ENCODE measurements around the gene TRDN.

Gene TRDN

GRCh38 chr6:123201869-123202372, 434.8 kb downstream of the TRDN start:
- in situ Hi-C loops (cut with MboI; ENCODE audit: low sequenced_read_pairs) = no loop called here

- in situ Hi-C loops (cut with MboI; ENCODE audit: low sequenced_read_pairs) = no loop called here
Observed at GRCh38 chr6:123193298-123193697, 443.5 kb downstream of the TRDN start.

- in situ Hi-C loops (cut with MboI; ENCODE audit: low sequenced_read_pairs) = no loop called here
Observed at GRCh38 chr6:123189816-123190215, 446.9 kb downstream of the TRDN start.

- in situ Hi-C loops (cut with MboI; ENCODE audit: low sequenced_read_pairs) = no loop called here
Observed at GRCh38 chr6:123182998-123183397, 453.8 kb downstream of the TRDN start.

DNA sequence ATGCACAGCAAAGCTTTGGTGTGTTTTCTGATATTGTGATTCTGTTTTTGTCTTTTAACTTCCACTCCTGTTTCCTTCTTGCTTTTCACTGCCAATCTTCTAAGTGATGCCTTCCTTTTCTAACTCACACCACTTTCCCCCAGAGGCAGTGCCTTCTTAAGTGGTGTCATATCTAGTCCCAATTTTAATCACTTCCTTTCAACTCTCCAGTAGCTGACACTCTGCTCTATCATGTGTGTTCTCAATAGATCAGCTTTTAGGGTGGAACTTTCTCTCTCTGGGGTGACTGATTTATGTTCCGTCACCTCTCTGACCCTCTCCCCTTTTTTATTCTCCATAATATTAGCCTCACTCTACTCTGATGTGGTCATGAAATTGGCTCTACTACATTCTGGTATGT, 460.0 kb downstream of the TRDN start:
- in situ Hi-C loops (cut with MboI; ENCODE audit: low sequenced_read_pairs) = no loop called here

- in situ Hi-C loops (cut with MboI; ENCODE audit: low sequenced_read_pairs) = no loop called here
Observed at GRCh38 chr6:123171341-123172115, 465.2 kb downstream of the TRDN start.

DNA sequence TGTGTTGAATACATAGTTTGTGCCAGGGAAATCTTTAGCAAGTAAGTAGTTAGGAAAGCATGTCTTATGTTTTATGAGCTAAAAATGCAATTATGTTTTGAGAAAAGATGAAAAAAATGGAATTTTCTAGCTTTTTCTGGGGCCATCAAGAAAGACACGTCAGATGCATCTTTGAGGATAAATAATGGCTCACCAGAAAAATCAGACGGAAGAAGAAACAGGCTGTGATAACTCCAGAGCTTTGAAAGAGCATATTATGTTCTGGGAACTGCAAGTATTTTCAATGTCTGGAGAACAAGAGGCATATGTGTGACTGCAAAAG, 467.0 kb downstream of the TRDN start:
- in situ Hi-C loops (cut with MboI; ENCODE audit: low sequenced_read_pairs) = no loop called here

DNA sequence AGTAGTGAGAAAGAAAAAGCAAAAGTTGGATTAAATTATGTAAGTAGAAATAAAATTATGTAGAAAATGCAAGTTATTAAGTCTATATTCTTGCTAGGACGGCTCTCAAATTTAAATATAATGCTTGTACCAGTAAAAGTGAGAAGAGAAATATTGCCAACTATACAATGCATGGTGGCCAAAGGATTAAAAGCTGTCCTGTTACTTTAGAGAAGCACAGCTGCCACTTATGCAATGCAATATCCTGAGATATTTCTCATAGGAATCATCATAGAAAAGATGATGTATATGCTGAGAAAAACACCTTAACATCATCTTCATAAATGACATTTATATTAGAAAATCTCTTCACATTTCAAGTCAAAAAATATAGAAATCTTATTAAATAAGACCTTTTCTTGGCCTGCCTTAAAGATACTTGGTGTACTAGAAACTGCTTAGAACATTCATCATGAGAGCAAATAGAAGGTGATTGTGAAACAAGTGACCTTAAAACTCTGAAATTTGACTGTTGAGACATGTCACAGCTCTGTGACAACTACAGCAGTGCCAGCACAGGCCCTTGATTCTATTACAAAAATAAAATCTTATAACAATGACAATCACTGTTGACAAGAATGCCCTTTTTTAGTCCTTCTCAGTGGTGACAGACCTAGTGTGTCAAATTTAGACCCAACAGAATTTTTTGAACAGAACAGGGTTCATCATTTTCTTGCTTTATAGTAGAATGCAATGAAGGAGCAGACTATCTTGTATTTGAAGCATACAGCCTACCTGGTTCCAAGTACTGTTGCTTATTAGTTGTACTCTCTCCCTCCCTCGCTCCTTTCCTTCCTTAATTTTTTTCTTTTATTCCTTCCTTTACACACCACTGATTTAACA, 467.6 kb downstream of the TRDN start:
- in situ Hi-C loops (cut with MboI; ENCODE audit: low sequenced_read_pairs) = no loop called here

GRCh38 chr6:123168466-123168865, 468.3 kb downstream of the TRDN start:
- in situ Hi-C loops (cut with MboI; ENCODE audit: low sequenced_read_pairs) = no loop called here

All from hTERT RPE-1 (cell line).